H7 (cell line): ENCODE results near the gene LRRD1. TPM values are rescaled to one million over a fixed set of nuclear protein-coding genes. Genes with fewer than 3 reads are reported as not detected.
"Not testable (repeated sequence)": the region's sequence is repeated elsewhere in the genome, so short reads cannot be mapped to it uniquely, and the experiment has no call there.

Experiments
- DNase-seq: peaks from one replicate; pipeline ENCODE4 v3.0.0; 2012
- H3K27me3 ChIP-seq: 2 replicates; pipeline ENCODE4 v1.6.0; 2011; ENCODE audit warnings: mild to moderate bottlenecking, low read length; ENCODE audit not compliant: control insufficient read depth, insufficient read depth
- H3K36me3 ChIP-seq: replicated peaks from 2 replicates; pipeline ENCODE4 v1.5.1; 2011; ENCODE audit warnings: low read length; ENCODE audit not compliant: control insufficient read depth, insufficient read depth
- H3K4me3 ChIP-seq: 2 replicates; pipeline ENCODE4 v1.5.1; 2011; ENCODE audit warnings: low read depth, mild to moderate bottlenecking, control low read depth, low read length, moderate library complexity; ENCODE audit not compliant: insufficient read depth
- total RNA-seq: library from RNA; depleted of rRNA; stranded (reverse); fragments of >200 nt; shearing (Covaris generic); gene quantifications from 2 replicates; pipeline ENCODE4 v1.2.3, GENCODE V29; 2014; rRNA removed

Gene LRRD1
- not detected in 2 replicates for total RNA-seq

DNA sequence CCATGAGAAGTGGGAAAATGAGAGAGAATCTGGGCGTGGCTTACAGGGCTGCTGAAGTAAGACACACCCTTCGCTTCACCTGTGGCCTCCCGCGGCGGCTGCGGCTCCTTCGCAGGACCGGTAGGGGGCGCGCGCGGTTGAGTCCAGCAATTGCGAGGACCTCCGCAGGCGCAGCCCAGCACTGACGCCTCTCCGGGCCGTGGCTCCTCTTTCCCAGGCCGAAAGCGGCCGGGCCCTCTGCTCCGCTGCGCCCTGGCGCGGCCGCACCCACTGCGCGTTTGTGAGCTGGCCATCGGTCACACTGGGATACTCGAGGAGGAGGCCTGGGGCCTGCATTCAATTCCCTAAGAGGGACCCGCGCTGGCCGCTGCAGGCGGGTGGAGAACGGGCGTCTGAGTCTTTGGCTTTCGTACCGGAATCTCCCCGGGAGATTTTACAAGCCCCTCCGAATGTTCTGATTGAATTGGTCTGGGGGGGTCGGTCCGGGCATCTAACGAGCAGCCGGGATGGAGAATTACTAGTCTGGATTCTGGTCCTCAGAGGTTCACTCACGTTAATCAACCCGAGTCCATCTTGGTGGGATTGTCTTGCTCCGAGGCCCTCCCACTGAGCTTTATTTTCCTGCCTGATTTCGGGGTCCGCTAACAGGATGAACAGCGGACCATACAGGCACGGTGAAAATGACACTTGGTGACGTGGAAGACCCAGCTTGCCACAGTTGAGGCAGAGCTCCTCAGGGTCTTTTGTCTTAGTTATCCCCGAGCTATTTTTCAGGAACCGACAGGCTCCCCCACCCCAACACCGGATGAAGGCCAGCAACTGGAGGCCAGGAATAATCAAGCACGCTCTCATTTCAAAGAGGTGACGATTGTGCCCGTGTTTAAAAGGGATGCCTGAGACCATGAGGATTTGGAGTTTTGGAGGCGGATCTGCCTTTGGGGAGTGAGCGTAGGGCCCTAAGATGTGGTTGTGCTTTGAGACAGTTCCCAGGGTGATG lies at the start of gene LRRD1:
Gene LRRD1, minus strand, starts transcription at position 215 of the 997 bp plus-strand sequence. CDS start 13,940 bp downstream, outside the sequence.
- peak; percentile 90 for DNase-seq

DNA sequence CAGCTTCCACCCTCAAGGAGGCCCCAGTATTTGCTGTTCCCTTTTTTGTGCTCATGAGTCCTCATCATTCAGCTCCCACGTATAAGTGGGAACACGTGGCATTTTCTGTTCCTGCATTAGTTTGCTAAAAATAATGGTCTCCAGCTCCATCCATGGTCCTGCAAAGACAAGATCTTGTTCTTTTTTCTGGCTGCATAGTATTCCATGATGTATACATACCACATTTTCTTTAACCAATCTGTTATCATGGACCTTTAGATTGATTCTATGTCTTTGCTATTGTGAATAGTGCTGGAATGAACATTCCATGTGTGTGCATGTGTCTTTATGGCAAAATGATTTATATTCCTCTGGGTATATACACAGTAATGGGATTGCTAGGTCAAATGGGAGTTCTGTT lies 49.8 kb upstream of the LRRD1 start:
- no peaks in the 10 kb centered on the region for H3K27me3 ChIP-seq
- no peak for DNase-seq
- H3K4me3 ChIP-seq: no peak overlapping the region
- peaks cover 2% of the 10 kb centered on the region for H3K36me3 ChIP-seq

More for the DNA sequence above, at the start of gene LRRD1:
- H3K27me3 ChIP-seq: no peaks in the 10 kb centered on the region; the same call in 1 of the 2 replicates
- no peaks in the 10 kb centered on the region for H3K36me3 ChIP-seq
- H3K4me3 ChIP-seq: peak within 1 kb of the TSS; percentile 49

DNA sequence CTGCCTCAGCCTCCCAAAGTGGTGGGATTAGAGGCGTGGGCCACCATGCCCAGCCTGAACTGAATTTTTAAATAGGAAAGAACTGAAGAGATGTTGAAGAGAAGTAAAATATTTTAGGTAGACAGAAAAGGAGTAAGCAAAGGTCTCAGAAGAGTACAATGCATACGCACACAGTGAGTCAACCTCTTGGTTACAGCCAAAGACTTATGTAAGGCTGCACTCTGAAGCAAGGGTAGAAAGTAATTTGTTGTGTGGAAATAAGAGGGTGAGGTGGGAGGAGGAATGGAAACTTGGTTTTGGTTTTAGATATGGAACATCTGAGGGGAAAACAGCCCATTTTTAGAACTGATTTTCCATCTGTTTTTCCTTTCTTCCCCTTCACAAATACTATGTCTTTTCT lies 49.2 kb upstream of the LRRD1 start:
- Histone ChIP-seq H3K27me3 (no peaks in the 10 kb centered on the region), H3K4me3 (no peak overlapping the region), H3K36me3 (peaks cover 2% of the 10 kb centered on the region)
- DNase-seq: no peak

DNA sequence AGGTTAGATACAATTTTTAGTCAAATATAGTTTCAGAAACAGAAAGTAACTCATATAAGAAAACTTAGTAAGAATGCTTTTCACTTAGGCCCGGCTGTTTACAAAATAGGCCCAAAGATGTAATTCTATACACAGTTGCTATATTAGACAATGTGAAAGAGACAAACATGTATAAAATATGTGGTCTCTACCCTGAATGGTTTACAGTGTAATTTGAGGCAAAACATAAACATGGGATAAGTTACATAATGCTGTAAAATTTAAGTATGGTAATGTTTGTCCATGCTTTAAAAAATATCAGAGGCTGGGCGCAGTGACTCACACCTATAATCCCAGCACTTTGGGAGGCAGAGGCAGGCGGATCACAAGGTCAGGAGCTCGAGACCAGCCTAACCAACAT lies 48.0 kb upstream of the LRRD1 start:
- peaks cover 2% of the 10 kb centered on the region for H3K36me3 ChIP-seq
- H3K4me3 ChIP-seq: no peak overlapping the region
- no peaks in the 10 kb centered on the region for H3K27me3 ChIP-seq
- no peak for DNase-seq

DNA sequence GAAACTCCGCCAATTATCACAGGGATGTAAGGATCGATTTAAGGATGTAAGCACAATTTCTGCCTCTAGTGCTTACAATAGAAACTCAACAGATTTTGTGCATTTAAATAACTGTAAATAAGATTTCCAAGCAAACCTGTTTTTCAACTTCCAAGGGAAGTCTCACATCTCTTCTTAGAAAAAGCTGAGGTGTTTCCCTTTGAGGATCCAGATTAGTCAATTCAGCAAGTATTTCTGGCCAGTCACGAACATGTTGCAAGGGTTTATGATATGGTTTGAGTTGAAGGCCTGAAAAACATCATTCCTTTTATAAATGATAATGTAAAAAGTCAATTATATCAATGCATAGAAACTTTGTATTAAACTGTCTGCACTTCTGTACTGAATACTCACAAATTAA lies 42.8 kb upstream of the LRRD1 start:
- DNase-seq: no peak
- Histone ChIP-seq H3K4me3 (no peak overlapping the region), H3K27me3 (no peaks in the 10 kb centered on the region), H3K36me3 (peaks cover 7% of the 10 kb centered on the region)

DNA sequence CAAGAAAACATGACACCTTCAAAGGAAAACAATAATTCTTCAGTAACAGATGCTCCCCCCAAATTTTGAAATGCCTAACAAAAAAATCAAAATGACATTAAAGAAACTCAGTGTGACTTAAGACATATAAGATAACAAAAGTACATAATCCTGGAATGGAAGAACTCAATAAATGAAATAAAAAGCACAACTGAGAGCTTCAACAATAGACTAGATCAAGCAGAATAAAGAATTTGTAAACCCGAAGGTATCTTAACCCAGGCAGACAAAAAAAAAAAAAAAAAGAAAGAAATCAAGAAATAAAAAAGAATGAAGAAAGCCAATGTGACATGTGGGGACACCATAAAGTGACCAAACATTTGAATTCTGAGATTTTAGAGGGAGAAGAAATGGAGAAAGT lies 27.7 kb upstream of the LRRD1 start:
- Histone ChIP-seq H3K4me3 (no peak overlapping the region), H3K36me3 (no peaks in the 10 kb centered on the region; the same call in none of the 2 replicates), H3K27me3 (no peaks in the 10 kb centered on the region)
- DNase-seq: no peak

DNA sequence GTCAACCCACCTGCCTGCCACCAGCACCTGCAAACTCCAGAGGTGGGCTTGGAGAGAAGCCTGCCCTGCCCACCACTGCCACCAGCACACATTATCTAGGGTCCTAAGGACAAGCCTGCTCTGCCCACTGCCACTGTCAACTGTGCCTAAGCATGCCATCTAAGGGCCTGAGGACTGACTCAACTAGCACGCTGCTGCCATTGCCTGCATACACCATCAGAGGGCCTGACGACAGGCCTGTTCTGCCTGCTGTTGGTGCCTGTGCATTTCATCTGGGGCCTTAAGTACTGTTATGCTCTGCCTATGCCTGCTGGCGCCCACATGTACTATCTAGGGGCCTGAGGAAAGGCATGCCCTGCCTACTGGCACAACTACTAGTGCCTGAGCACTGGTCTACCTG lies 27.0 kb upstream of the LRRD1 start:
- Histone ChIP-seq H3K27me3 (no peaks in the 10 kb centered on the region), H3K4me3 (no peak overlapping the region), H3K36me3 (no peaks in the 10 kb centered on the region; the same call in none of the 2 replicates)
- DNase-seq: peak; percentile 8

DNA sequence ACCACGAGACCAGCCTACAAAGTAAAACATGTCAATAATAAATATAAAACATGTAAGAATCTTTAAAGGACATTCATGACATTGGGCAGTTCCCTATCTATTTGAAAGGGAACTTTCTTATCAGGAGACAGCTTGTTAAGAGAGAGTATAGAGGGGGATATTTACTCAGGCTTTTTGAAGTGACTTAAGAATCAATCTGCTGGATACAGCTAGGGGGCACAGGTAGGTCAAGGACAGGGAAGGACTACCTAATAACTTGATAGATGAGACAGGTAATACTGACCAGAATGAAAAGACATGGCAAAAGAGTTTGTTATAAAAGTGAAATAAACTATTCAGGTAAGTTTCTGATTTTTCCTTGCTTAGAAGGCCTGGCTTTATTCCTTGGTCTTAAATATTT lies 21.8 kb upstream of the LRRD1 start:
- Histone ChIP-seq H3K4me3 (no peak overlapping the region), H3K36me3 (no peaks in the 10 kb centered on the region; the same call in none of the 2 replicates), H3K27me3 (no peaks in the 10 kb centered on the region)
- DNase-seq: peak; percentile 8

DNA sequence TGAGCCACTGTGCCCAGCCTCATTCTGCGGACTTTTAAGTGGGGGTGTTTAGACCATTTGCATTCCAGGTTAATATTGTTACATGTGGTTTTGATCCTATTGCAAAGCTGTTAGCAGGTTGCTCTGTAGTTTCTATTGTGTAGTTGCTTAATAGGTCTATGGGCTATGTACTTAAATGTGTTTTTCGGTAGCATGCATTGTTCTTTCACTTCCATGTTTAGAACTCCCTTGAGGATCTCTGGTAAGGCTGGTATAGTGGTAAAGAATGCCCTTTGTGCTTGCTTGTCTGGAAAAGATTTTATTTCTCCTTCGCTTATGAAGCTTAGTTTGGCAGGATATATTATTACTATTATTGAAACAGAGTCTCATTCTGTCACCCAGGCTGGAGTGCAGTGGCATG lies 13.4 kb upstream of the LRRD1 start:
- Histone ChIP-seq H3K4me3 (no peak overlapping the region), H3K36me3 (no peaks in the 10 kb centered on the region), H3K27me3 (no peaks in the 10 kb centered on the region)
- DNase-seq: no peak

DNA sequence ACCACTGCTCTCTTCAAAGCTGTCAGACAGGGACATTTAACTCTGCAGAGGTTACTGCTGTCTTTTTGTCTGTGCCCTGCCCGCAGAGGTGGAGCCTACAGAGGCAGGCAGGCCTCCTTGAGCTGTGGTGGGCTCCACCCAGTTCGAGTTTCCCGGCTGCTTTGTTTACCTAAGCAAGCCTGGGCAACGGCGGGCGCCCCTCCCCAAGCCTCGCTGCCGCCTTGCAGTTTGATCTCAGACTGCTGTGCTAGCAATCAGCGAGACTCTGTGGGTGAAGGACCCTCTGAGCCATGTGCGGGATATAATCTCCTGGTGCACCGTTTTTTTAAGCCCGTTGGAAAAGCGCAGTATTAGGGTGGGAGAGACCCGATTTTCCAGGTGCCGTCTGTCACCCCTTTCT lies 10.3 kb upstream of the LRRD1 start:
- H3K36me3 ChIP-seq, H3K27me3 ChIP-seq, DNase-seq, H3K4me3 ChIP-seq: not testable (repeated sequence)

DNA sequence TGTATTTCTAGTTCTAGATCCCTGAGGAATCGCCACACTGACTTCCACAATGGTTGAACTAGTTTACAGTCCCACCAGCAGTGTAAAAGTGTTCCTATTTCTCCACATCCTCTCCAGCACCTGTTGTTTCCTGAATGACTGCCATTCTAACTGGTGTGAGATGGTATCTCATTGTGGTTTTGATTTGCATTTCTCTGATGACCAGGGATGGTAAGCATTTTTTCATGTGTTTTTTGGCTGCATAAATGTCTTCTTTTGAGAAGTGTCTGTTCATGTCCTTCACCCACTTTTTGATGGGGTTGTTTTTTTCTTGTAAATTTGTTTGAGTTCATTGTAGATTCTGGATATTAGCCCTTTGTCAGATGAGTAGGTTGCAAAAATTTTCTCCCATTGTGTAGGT lies 5.4 kb upstream of the LRRD1 start:
- H3K27me3 ChIP-seq, H3K36me3 ChIP-seq, DNase-seq, H3K4me3 ChIP-seq: not testable (repeated sequence)

DNA sequence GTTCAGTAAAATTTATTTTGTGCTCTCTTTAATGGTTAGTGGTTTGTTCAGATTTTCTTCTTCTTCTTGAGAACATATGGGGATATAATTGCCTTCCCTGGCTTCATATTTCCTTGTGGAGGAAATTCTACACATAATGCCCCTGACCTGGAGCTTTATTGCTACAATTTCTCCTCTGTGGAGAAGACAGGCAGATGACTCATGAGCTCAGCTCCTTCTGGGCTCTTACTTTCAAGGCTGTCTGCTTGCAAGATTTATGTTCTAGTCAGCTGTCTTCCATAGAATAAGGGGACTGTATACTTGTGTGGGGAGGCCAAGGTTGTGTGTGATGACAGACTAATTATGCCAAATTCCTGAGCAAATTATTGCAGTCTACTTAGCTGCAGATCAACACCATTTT lies 1.6 kb downstream of the LRRD1 start:
- H3K4me3 ChIP-seq: no peak overlapping the region
- H3K36me3 ChIP-seq: no peaks in the 10 kb centered on the region
- no peaks in the 10 kb centered on the region; the same call in 1 of the 2 replicates for H3K27me3 ChIP-seq
- DNase-seq: no peak

DNA sequence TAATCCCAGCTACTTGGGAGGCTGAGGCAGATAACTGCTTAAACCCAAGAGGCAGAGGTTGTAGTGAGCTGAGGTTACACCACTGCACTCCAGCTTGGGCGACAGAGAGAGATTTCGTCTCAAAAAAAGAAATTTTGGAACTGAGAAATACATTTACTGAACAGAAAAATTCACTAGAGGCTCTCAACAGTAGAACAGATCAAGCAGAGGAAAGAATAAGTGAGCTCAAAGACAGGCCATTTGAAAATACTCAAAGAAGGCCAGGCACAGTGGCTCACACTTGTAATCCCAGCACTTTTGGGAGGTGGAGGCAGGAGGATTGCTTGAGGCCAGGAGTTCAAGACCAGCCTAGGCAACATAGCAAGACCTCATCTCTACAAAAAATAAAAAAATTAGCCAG lies 9.4 kb downstream of the LRRD1 start:
- DNase-seq, H3K4me3 ChIP-seq, H3K27me3 ChIP-seq, H3K36me3 ChIP-seq: not testable (repeated sequence)

DNA sequence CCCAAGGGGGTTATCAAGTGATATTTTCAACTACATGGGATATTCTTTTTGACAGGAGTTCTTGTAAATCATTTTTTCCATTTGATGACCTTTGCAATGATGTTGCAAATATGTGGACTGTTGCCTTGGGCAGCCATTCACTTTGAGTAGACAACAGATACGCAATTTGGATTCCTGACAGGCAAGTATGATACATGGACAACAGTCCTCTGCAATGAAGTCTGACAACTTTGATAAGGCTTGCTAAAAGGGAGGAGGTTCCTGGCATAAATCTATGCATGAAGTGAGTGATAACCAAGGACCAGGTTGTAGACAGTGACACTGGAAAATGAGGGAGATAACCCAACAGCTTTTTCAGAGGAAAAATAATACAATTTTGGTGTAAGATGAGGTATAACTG lies 17.7 kb downstream of the LRRD1 start:
- Histone ChIP-seq H3K27me3 (no peaks in the 10 kb centered on the region), H3K4me3 (no peak overlapping the region), H3K36me3 (no peaks in the 10 kb centered on the region)
- no peak for DNase-seq
